A673 (cell line): Measurements from ENCODE around the gene LAMA3.

Experiments used
- CTCF ChIP-seq: fragments of 300-800, 200-600 bp; sonication (generic); conservative IDR thresholded peaks from 2 replicates; pipeline ENCODE4 v1.5.1; 2017; ENCODE audit warnings: low read depth, mild to moderate bottlenecking, antibody characterized with exemption, low read length, moderate library complexity, mixed read lengths
- EZH2 ChIP-seq: fragments of 200-600 bp; sonication (generic); IDR thresholded peaks from 2 replicates; pipeline ENCODE4 v1.6.1; 2017; ENCODE audit warnings: borderline replicate concordance, low read depth, mild to moderate bottlenecking, mixed read lengths, antibody characterized with exemption, low read length; ENCODE audit not compliant: poor library complexity, severe bottlenecking

GRCh38 chr18:23643815-23644490, 45.3 kb upstream of the LAMA3 start:
- TF ChIP-seq CTCF (no peak), EZH2 (no peak)
